HepG2 (cell line): Measurements from ENCODE around the gene HNF1B. TPM values are rescaled to one million over a fixed set of nuclear protein-coding genes. Genes with fewer than 3 reads are reported as not detected.

ENCODE experiments used
- ATAC-seq: fragments of 200-7000 bp; cut with Tn5 transposase; 3 replicates; pipeline ENCODE4 v1.9.1; 2020; ENCODE audit warnings: mild to moderate bottlenecking, moderate library complexity
- BruUV-seq: library from RNA; stranded (reverse); fragments of 400-500 nt; replicated peaks from 2 replicates; lab custom pipeline; 2021; lab: Mats Ljungman, UMichigan
- CTCF ChIA-PET: fragments of 300-600 bp; formaldehyde crosslinking; extraction: SDS; loops from one replicate; lab custom pipeline; 2021; ENCODE audit warnings: low total read pairs, inconsistent platforms, low intra/inter-chr PET ratio; lab: Yijun Ruan, JAX
- POLR2A ChIA-PET: fragments of 350-600 bp; sonication (Branson Sonifier 250); formaldehyde crosslinking; loops from one replicate; lab custom pipeline; 2020; ENCODE audit warnings: antibody characterized with exemption, inconsistent platforms; lab: Yijun Ruan, JAX
- DNase-seq: peaks from one replicate; pipeline ENCODE4 v3.0.0-alpha.2; 2015; ENCODE audit warnings: low spot score
- FAIRE-seq: peaks from 3 replicates; lab custom pipeline; 2011; peaks lifted over from hg19 to GRCh38; lab: Jason Lieb, UNC
- H2AFZ ChIP-seq: one replicate; pipeline ENCODE4 v1.6.1; 2011; ENCODE audit warnings: low read length, inconsistent platforms
- H3K27ac ChIP-seq: fragments of 300-600 bp; 3 replicates; pipeline ENCODE4 v1.8.0; 2011; ENCODE audit warnings: mixed run types, mild to moderate bottlenecking, mixed read lengths, low read length, inconsistent platforms; ENCODE audit not compliant: insufficient read depth; ENCODE audit errors: extremely low read length
- H3K27me3 ChIP-seq, 2 experiments: fragments of 200-600 bp in 1 of 2; 2 replicates in 1 of 2; 3 replicates in 1 of 2; pipeline versions ENCODE4 v1.6.0 to v1.8.0; 2011; ENCODE audit warnings: low read length in 2 of 2, mild to moderate bottlenecking in 2 of 2, moderate library complexity in 2 of 2, inconsistent platforms in 1 of 2; ENCODE audit not compliant: insufficient read depth in 2 of 2, control insufficient read depth in 1 of 2
- H3K36me3 ChIP-seq, 2 experiments: fragments of 200-600 bp in 1 of 2; replicated peaks in 1 of 2; 2 replicates in 1 of 2; 3 replicates in 1 of 2; pipeline versions ENCODE4 v1.5.1 to v1.8.0; 2011; ENCODE audit warnings: low read length in 2 of 2, inconsistent platforms in 1 of 2; ENCODE audit not compliant: insufficient read depth in 2 of 2, control insufficient read depth in 1 of 2
- H3K4me1 ChIP-seq: 2 replicates; pipeline ENCODE4 v1.5.1; 2012; ENCODE audit warnings: low read length, inconsistent platforms; ENCODE audit not compliant: insufficient read depth
- H3K4me2 ChIP-seq: 2 replicates; pipeline ENCODE4 v1.6.0; 2011; ENCODE audit warnings: low read depth, low read length, inconsistent platforms
- H3K4me3 ChIP-seq, 3 experiments: fragments of 200-600 bp in 1 of 3; sonication (generic), shearing (Covaris generic) in 1 of 3; replicated peaks in 1 of 3; 2 replicates each; pipeline ENCODE4 v1.5.1; 2011 to 2016; ENCODE audit warnings: low read length in 3 of 3, inconsistent platforms in 2 of 3, low read depth in 2 of 3, mild to moderate bottlenecking in 2 of 3, control low read depth in 1 of 3, mixed read lengths in 1 of 3; ENCODE audit not compliant: insufficient read depth in 1 of 3
- H3K79me2 ChIP-seq: one replicate; pipeline ENCODE4 v1.6.1; 2011; ENCODE audit warnings: low read length, inconsistent platforms; ENCODE audit not compliant: insufficient read depth
- H3K9ac ChIP-seq: 2 replicates; pipeline ENCODE4 v1.6.0; 2011; ENCODE audit warnings: mild to moderate bottlenecking, low read depth, low read length, inconsistent platforms; ENCODE audit not compliant: insufficient read depth
- H3K9me3 ChIP-seq: 2 replicates; pipeline ENCODE4 v1.5.1; 2012; ENCODE audit warnings: mild to moderate bottlenecking, low read length
- H4K20me1 ChIP-seq: 2 replicates; pipeline ENCODE4 v1.6.0; 2011; ENCODE audit warnings: inconsistent platforms, mild to moderate bottlenecking, low read length, moderate library complexity; ENCODE audit not compliant: insufficient read depth
- ERF ChIP-seq: IDR thresholded peaks from 2 replicates; pipeline ENCODE4 v1.6.1; 2018; ENCODE audit warnings: missing biosample characterization, missing genetic modification reagents
- FLYWCH1 ChIP-seq: sonication (generic); formaldehyde crosslinking; IDR thresholded peaks from 2 replicates; pipeline ENCODE4 v1.8.1; 2023; ENCODE audit warnings: mild to moderate bottlenecking, missing genetic modification reagents
- FOXO1 ChIP-seq: sonication (generic); formaldehyde crosslinking; IDR thresholded peaks from 2 replicates; pipeline ENCODE4 v1.4.0; 2020; ENCODE audit warnings: missing genetic modification reagents
- GZF1 ChIP-seq: sonication (generic); formaldehyde crosslinking; IDR thresholded peaks from 2 replicates; pipeline ENCODE4 v1.5.1; 2020; ENCODE audit warnings: mild to moderate bottlenecking, missing genetic modification reagents
- HMG20B ChIP-seq: conservative IDR thresholded peaks from 2 replicates; pipeline ENCODE4 v1.6.1; 2016; ENCODE audit warnings: missing genetic modification reagents, missing compliant biosample characterization
- KAT8 ChIP-seq: IDR thresholded peaks from 2 replicates; pipeline ENCODE4 v1.6.1; 2016; ENCODE audit warnings: missing genetic modification reagents, missing compliant biosample characterization
- MXI1 ChIP-seq: IDR thresholded peaks from 3 replicates; pipeline ENCODE4 v1.6.1; 2012; ENCODE audit warnings: low read depth, low read length, inconsistent platforms, borderline replicate concordance
- NCOR1 ChIP-seq: fragments of 200-600 bp; sonication (generic); IDR thresholded peaks from 2 replicates; pipeline ENCODE4 v1.7.0; 2017; ENCODE audit warnings: antibody characterized with exemption, low read length, borderline replicate concordance
- NR2F1 ChIP-seq, 2 experiments: fragments of 450-650 bp in 1 of 2; formaldehyde crosslinking in 1 of 2; IDR thresholded peaks; 2 replicates each; pipeline versions ENCODE4 v1.5.0 to v1.6.1; 2016 to 2020; ENCODE audit warnings: mild to moderate bottlenecking in 1 of 2, missing compliant biosample characterization in 1 of 2, missing genetic modification reagents in 1 of 2, moderate library complexity in 1 of 2
- REPIN1 ChIP-seq: sonication (generic); formaldehyde crosslinking; IDR thresholded peaks from 2 replicates; pipeline ENCODE4 v1.8.0; 2022; ENCODE audit warnings: missing genetic modification reagents, low read depth, mild to moderate bottlenecking, borderline replicate concordance
- TCF7 ChIP-seq: sonication (generic); IDR thresholded peaks from 2 replicates; pipeline ENCODE4 v1.6.1; 2016; ENCODE audit warnings: antibody characterized with exemption, low read depth
- ZBTB34 ChIP-seq: sonication (generic); formaldehyde crosslinking; IDR thresholded peaks from 2 replicates; pipeline ENCODE4 v1.8.0; 2022; ENCODE audit warnings: mild to moderate bottlenecking, missing genetic modification reagents
- ZBTB7B ChIP-seq: sonication (generic); formaldehyde crosslinking; IDR thresholded peaks from 2 replicates; pipeline ENCODE4 v1.4.0; 2020; ENCODE audit warnings: missing genetic modification reagents
- ZNF251 ChIP-seq: sonication (generic); formaldehyde crosslinking; IDR thresholded peaks from 2 replicates; pipeline ENCODE4 v1.9.0; 2021; ENCODE audit warnings: mild to moderate bottlenecking, missing genetic modification reagents
- ZNF331 ChIP-seq: sonication (generic); formaldehyde crosslinking; IDR thresholded peaks from 2 replicates; pipeline ENCODE4 v1.4.0; 2020; ENCODE audit warnings: missing genetic modification reagents
- ZNF33B ChIP-seq: sonication (generic); formaldehyde crosslinking; IDR thresholded peaks from 2 replicates; pipeline ENCODE4 v1.5.1; 2020; ENCODE audit warnings: mild to moderate bottlenecking, missing genetic modification reagents
- ZNF383 ChIP-seq: sonication (generic); formaldehyde crosslinking; IDR thresholded peaks from 2 replicates; pipeline ENCODE4 v1.4.0; 2020; ENCODE audit warnings: missing genetic modification reagents, mild to moderate bottlenecking, borderline replicate concordance
- ZNF547 ChIP-seq: sonication (generic); formaldehyde crosslinking; IDR thresholded peaks from 2 replicates; pipeline ENCODE4 v1.5.1; 2020; ENCODE audit warnings: mild to moderate bottlenecking, missing genetic modification reagents
- ZNF570 ChIP-seq: sonication (generic); formaldehyde crosslinking; IDR thresholded peaks from 2 replicates; pipeline ENCODE4 v1.4.0; 2020; ENCODE audit warnings: mild to moderate bottlenecking, missing genetic modification reagents, borderline replicate concordance
- ZNF790 ChIP-seq: sonication (generic); formaldehyde crosslinking; IDR thresholded peaks from 2 replicates; pipeline ENCODE4 v1.8.0; 2022; ENCODE audit warnings: missing genetic modification reagents, mild to moderate bottlenecking, borderline replicate concordance
- WGBS: methylation state at CpG from one replicate; pipeline ENCODE4 v1.1.6; 2017; ENCODE audit warnings: low lambda C conversion rate; 5-methylcytosine and 5-hydroxymethylcytosine counted together
- in situ Hi-C: cut with HindIII; loops from 2 replicates; pipeline ENCODE4 v1.10.0; 2017; ENCODE audit warnings: low pct_unique_long_range_greater_than_20kb; ENCODE audit not compliant: extremely low pct_ligation_motif_present
- intact Hi-C: fragments of 100-400 bp; cut with micrococcal nuclease; formaldehyde crosslinking; loops from one replicate; pipeline ENCODE4 v1.10.0; 2022; ENCODE audit not compliant: unreplicated experiment
- polyA plus RNA-seq, 8 experiments: library from polyadenylated mRNA; depleted of rRNA in 3 of 8; stranded (reverse) in 7 of 8; unstranded in 1 of 8; fragments of >200 nt; fragmentation: Illumina TruSeq in 4 of 8; extraction: Trizol in 4 of 8; gene quantifications; 2 replicates each; pipeline versions ENCODE4 v1.2.1 to v1.2.3, GENCODE V29; 2011 to 2016; ENCODE audit warnings: low read depth in 4 of 8, missing spikeins in 1 of 8, mixed read lengths in 1 of 8; ENCODE audit not compliant: insufficient read depth in 1 of 8
- total RNA-seq, 5 experiments: library from RNA; depleted of rRNA; stranded (reverse); fragments of >200 nt; fragmentation: Illumina TruSeq; extraction: Trizol; gene quantifications; 2 replicates each; pipeline ENCODE4 v1.2.3, GENCODE V29; 2016; ENCODE audit warnings: low read depth in 1 of 5
- TF ChIP-seq, protein P1 (sequence below): sonication (generic); formaldehyde crosslinking; IDR thresholded peaks from 2 replicates; pipeline ENCODE4 v1.8.0; 2022; ENCODE audit warnings: mild to moderate bottlenecking, missing genetic modification reagents, moderate library complexity

Gene HNF1B
- total and polyA plus RNA-seq, 2 of the 13 experiments (the other 11 are each of a cell fraction or from before 2014, with no cell fraction given): 1.9 to 5.3 TPM

DNA sequence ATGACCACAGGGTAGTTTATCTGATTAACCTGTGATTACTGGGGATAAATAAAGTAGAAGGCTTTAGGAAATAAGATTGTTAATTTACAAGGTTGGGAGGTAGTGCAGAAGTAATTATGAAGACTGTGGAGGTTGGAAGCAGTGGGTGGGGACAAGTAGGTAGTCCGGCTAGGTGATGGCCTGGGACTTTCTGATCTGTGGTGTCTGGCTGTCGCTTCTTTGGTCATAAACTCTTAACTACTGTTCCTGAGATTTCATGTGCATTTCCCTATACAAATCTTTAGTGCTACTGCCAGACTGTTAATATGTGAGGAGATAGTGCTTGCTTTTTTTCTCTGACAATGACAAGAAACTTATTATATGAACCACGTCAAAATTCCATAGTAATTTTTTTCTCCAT, 19.5 kb upstream of the HNF1B start:
- Histone ChIP-seq H3K4me1 (peaks cover 59% of the 10 kb centered on the region), H3K27me3 (peaks cover 0 to 9% of the 10 kb centered on the region in 2 experiments; a peak in 1 of 5 replicates), H3K79me2 (no peaks in the 10 kb centered on the region), H3K36me3 (no peaks in the 10 kb centered on the region), H3K4me2 (no peak overlapping the region), H3K9ac (no peak overlapping the region), H2AFZ (no peak overlapping the region), H3K4me3 (no peak overlapping the region), H3K9me3 (0 out of 2 replicates have a peak, but pooled peaks cover 7% of the 10 kb centered on the region), H3K27ac (no peak overlapping the region)
- intact Hi-C loops (no loop called here), in situ Hi-C loops (no loop called here)
- WGBS: 52% methylated on average over 3 of the region's 3 CpGs
- POLR2A ChIA-PET: no interaction called here
- FAIRE-seq (no peak), ATAC-seq (no peak)
- BruUV-seq: no TSS peak
- CTCF ChIA-PET: no interaction called here
- TF ChIP-seq TCF7: no peak
- no peak for TF ChIP-seq ZNF790 (CRISPR knock-in tag)
- no peak for TF ChIP-seq ZNF331
- no peak for TF ChIP-seq KAT8 (CRISPR knock-in tag)
- no peak for TF ChIP-seq ZBTB34 (CRISPR knock-in tag)
- no peak for TF ChIP-seq FLYWCH1
- TF ChIP-seq, protein P1, sequence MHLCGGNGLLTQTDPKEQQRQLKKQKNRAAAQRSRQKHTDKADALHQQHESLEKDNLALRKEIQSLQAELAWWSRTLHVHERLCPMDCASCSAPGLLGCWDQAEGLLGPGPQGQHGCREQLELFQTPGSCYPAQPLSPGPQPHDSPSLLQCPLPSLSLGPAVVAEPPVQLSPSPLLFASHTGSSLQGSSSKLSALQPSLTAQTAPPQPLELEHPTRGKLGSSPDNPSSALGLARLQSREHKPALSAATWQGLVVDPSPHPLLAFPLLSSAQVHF: no peak
- TF ChIP-seq, all 625 proteins: peak for 0
- no peaks in the 10 kb centered on the region for H4K20me1 ChIP-seq
- no peak for DNase-seq

DNA sequence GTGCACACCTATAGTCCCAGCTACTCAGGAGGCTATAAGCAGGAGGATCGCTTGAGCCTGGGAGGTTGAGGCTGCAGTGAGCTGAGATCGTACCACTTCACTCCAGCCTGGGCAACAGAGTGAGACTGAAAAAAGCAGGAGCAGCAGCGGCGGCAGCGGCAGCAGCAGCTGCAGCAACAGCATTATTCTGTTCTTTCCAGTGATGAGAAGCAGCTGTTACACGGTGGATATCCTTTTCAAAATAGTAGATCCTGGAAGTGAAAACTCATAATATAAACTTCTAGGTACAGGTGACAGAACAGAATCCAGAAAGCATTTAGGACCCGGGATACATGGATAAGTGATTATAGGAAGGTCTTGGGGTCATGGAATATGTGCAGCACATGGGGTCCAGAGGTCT, 17.8 kb upstream of the HNF1B start:
- no peaks in the 10 kb centered on the region for H3K36me3 ChIP-seq
- in situ Hi-C loops (no loop called here), intact Hi-C loops (no loop called here)
- 37% methylated on average over 7 of the region's 7 CpGs for WGBS
- no peaks in the 10 kb centered on the region for H3K79me2 ChIP-seq
- peaks cover 0 to 12% of the 10 kb centered on the region in 2 experiments; a peak in 1 of 5 replicates for H3K27me3 ChIP-seq
- H3K9me3 ChIP-seq: no peaks in the 10 kb centered on the region
- no peak overlapping the region for H3K4me3 ChIP-seq
- CTCF ChIA-PET: no interaction called here
- ATAC-seq: no peak
- H2AFZ ChIP-seq: no peak overlapping the region
- no peak for FAIRE-seq
- no peak for DNase-seq
- H3K27ac ChIP-seq: no peak overlapping the region
- BruUV-seq: no TSS peak
- POLR2A ChIA-PET: no interaction called here
- H3K4me2 ChIP-seq: no peak overlapping the region
- peaks cover 69% of the 10 kb centered on the region for H3K4me1 ChIP-seq
- no peak overlapping the region for H3K9ac ChIP-seq
- no peaks in the 10 kb centered on the region for H4K20me1 ChIP-seq
- TF ChIP-seq ERF (CRISPR knock-in tag) (no peak), ZNF33B (CRISPR knock-in tag) (no peak), ZNF547 (CRISPR knock-in tag) (no peak), HMG20B (CRISPR knock-in tag) (no peak), ZBTB7B (CRISPR knock-in tag) (no peak), ZNF251 (CRISPR knock-in tag) (no peak), FOXO1 (CRISPR knock-in tag) (no peak), GZF1 (CRISPR knock-in tag) (no peak), NR2F1 (CRISPR knock-in tag; IDR thresholded peaks at IDR 0.05) (no peak), ZNF383 (no peak), NCOR1 (no peak), MXI1 (no peak), REPIN1 (CRISPR knock-in tag) (no peak), ZNF570 (CRISPR knock-in tag) (no peak)
